ENCODE data around the gene ZNF653. TPM values are rescaled to one million over a fixed set of nuclear protein-coding genes. Genes with fewer than 3 reads are reported as not detected.
A peak's percentile ranks its signal among the peaks of the same experiment; 100 is the strongest.

ZNF653 gene
- polyA plus RNA-seq, 1 of the 3 experiments (the other 2 are of a cell fraction): 14.7 TPM

- no peaks in the 10 kb centered on the region for H3K27me3 ChIP-seq (ENCODE audit: insufficient read depth)
- no peaks in the 10 kb centered on the region for H3K4me1 ChIP-seq (ENCODE audit: control insufficient read depth in 1 of 2, insufficient read depth in 2 of 2, low read depth in 1 of 2, low read length in 1 of 2)
- H4K20me1 ChIP-seq (ENCODE audit: insufficient read depth): no peaks in the 10 kb centered on the region
- H3K27ac ChIP-seq (ENCODE audit: low read depth in 2 of 2, low read length in 1 of 2): no peak overlapping the region
- no peak for TF ChIP-seq ELF1 (IDR thresholded peaks at IDR 0.05)
- TF ChIP-seq GATA2 (CRISPR knock-in tag; IDR thresholded peaks at IDR 0.05): no peak
- TF ChIP-seq CTCF (IDR thresholded peaks at IDR 0.05): no peak
- TF ChIP-seq NRF1 (IDR thresholded peaks at IDR 0.05; ENCODE audit: low read depth, low read length): no peak
- TF ChIP-seq FOXJ3 (CRISPR knock-in tag; IDR thresholded peaks at IDR 0.05): no peak
- TF ChIP-seq PBX3 (IDR thresholded peaks at IDR 0.05): no peak
- TF ChIP-seq USF2 (IDR thresholded peaks at IDR 0.05; ENCODE audit: borderline replicate concordance, low read depth, low read length): no peak
- TF ChIP-seq IRF3 (IDR thresholded peaks at IDR 0.05; ENCODE audit: low read depth, low read length): no peak
- no peak for TF ChIP-seq GABPA (IDR thresholded peaks at IDR 0.05; ENCODE audit: low read depth)
- WGBS (ENCODE audit: low lambda C conversion rate): 87% methylated on average over 25 of the region's 25 CpGs
- POLR2A ChIA-PET: interaction anchor here (0.6 kb wide), 1 partner anchor 36 kb away, joined by 4 read pairs; no protein-coding TSS in a partner anchor
- H3K9ac ChIP-seq: no peak overlapping the region
- H3K9me3 ChIP-seq: no peaks in the 10 kb centered on the region
- CTCF ChIA-PET: interaction anchor here (0.6 to 2.2 kb wide), 11 partner anchors 10 to 170 kb away, joined by 3 to 17 read pairs (median 4); no protein-coding TSS in a partner anchor
- H3K4me3 ChIP-seq (ENCODE audit: low read depth in 2 of 2, low read length in 1 of 2): no peak overlapping the region
- no peaks in the 10 kb centered on the region for H3K9me2 ChIP-seq
- H3K36me3 ChIP-seq (replicated peaks in 1 of 2; ENCODE audit: control insufficient read depth in 1 of 2, insufficient read depth in 2 of 2, low read length in 1 of 2): peaks cover 8 to 23% of the 10 kb centered on the region in 2 experiments
- H3F3A ChIP-seq (replicated peaks; ENCODE audit: insufficient read depth): peaks cover 9% of the 10 kb centered on the region
- no peak for DNase-seq
- no peaks in the 10 kb centered on the region for H3K79me2 ChIP-seq (ENCODE audit: insufficient read depth)
- H3K4me2 ChIP-seq: no peak overlapping the region
- no peak overlapping the region for H2AFZ ChIP-seq (ENCODE audit: low read depth)
These were observed 53.6 kb downstream of the ZNF653 start for GRCh38 chr19:11451871-11452619.

- no peaks in the 10 kb centered on the region for H4K20me1 ChIP-seq (ENCODE audit: insufficient read depth)
- no peaks in the 10 kb centered on the region for H3K4me1 ChIP-seq (ENCODE audit: control insufficient read depth in 1 of 2, insufficient read depth in 2 of 2, low read depth in 1 of 2, low read length in 1 of 2)
- peaks cover 8 to 27% of the 10 kb centered on the region in 2 experiments for H3K36me3 ChIP-seq (replicated peaks in 1 of 2; ENCODE audit: control insufficient read depth in 1 of 2, insufficient read depth in 2 of 2, low read length in 1 of 2)
- no peak overlapping the region for H3K4me2 ChIP-seq
- H3K27me3 ChIP-seq (ENCODE audit: insufficient read depth): no peaks in the 10 kb centered on the region
- H3F3A ChIP-seq (replicated peaks; ENCODE audit: insufficient read depth): peaks cover 9% of the 10 kb centered on the region
- no peak overlapping the region for H2AFZ ChIP-seq (ENCODE audit: low read depth)
- WGBS (ENCODE audit: low lambda C conversion rate): 72% methylated on average over 10 of the region's 13 CpGs
- H3K79me2 ChIP-seq (ENCODE audit: insufficient read depth): no peaks in the 10 kb centered on the region
- TF ChIP-seq POLR2AphosphoS5 (IDR thresholded peaks at IDR 0.05; ENCODE audit: low read depth, low read length): 0 out of 2 replicates have a peak, but pooled peaks have one; percentile 5
- TF ChIP-seq REST (IDR thresholded peaks at IDR 0.05; ENCODE audit: low read depth, low read length): no peak
- no peak for TF ChIP-seq ELF1 (IDR thresholded peaks at IDR 0.05)
- no peak for TF ChIP-seq MXI1 (IDR thresholded peaks at IDR 0.05; ENCODE audit: low read depth, low read length)
- DNase-seq: peak; percentile 58
- H3K27ac ChIP-seq (ENCODE audit: low read depth in 2 of 2, low read length in 1 of 2): no peak overlapping the region
- CTCF ChIA-PET: interaction anchor here (0.8 to 4.2 kb wide), 7 partner anchors 10 to 71 kb away, joined by 3 to 18 read pairs (median 6); partner anchors contain the start of gene EPOR
- POLR2A ChIA-PET: interaction anchor here (1.1 kb wide), 1 partner anchor 30 kb away, joined by 4 read pairs; the partner anchor contains the start of gene ELAVL3
- no peak overlapping the region for H3K9ac ChIP-seq
- no peak overlapping the region for H3K4me3 ChIP-seq (ENCODE audit: low read depth in 2 of 2, low read length in 1 of 2)
- H3K9me2 ChIP-seq: no peaks in the 10 kb centered on the region
- no peaks in the 10 kb centered on the region for H3K9me3 ChIP-seq
These were observed 54.2 kb downstream of the ZNF653 start for GRCh38 chr19:11451327-11451870.
